Measurements from ENCODE around the gene ADARB2.

Gene ADARB2

DNA sequence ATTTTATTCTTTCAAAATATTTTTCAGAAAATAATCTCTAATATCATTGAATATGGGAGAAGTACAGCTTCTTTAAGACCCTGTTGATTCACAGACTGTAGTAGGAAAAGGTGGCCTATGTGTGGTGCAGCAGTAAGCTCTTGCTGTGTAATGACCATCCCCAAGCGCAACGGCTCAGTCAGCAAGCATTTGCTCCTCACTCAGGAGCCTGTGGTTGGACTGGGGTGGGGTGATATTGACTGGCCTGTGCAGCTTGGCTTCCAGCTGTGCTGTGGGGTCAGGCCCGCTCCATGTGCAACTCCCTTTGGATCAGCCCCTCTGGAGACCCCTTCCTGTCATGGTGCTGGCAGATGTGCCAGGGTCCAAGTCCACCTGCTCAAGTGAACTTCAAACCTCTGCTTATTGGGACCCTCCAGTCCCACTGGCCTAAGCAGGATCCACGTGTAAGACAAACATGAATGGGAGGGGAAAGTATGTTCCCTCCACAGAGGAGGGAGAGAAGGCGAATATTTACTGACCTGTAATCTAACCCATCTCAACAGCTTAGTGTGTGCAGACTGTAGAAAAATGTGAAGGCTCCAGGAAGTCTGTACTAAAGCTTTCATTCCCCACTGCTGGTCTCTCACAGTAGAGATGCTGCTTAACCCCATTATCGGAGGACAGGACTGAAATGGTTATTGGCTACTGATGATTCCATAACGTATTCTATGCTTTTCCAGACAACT is 441.4 kb downstream of the ADARB2 start:
- no peak for DNase-seq

DNA sequence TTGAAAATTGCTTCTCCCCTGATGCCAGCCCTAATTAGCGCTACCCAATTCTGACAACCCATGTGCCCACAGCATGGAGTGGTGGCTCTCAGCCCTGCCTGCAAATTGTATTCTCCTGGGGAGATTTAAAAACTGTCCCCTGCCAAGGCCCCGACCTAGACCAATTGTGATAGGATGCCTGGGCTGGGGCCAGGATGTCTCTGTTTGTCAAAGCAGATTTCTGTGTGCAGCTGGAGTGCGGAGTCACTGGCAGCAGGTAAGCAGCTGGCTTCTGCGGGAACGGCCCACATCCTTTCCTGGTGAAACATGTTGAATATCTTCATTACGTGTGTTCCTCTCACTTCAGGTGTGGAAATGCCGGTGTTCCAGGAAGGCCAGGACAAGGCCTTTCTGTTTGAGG is 442.6 kb downstream of the ADARB2 start:
- peak; percentile 26 to 65 for DNase-seq

DNA sequence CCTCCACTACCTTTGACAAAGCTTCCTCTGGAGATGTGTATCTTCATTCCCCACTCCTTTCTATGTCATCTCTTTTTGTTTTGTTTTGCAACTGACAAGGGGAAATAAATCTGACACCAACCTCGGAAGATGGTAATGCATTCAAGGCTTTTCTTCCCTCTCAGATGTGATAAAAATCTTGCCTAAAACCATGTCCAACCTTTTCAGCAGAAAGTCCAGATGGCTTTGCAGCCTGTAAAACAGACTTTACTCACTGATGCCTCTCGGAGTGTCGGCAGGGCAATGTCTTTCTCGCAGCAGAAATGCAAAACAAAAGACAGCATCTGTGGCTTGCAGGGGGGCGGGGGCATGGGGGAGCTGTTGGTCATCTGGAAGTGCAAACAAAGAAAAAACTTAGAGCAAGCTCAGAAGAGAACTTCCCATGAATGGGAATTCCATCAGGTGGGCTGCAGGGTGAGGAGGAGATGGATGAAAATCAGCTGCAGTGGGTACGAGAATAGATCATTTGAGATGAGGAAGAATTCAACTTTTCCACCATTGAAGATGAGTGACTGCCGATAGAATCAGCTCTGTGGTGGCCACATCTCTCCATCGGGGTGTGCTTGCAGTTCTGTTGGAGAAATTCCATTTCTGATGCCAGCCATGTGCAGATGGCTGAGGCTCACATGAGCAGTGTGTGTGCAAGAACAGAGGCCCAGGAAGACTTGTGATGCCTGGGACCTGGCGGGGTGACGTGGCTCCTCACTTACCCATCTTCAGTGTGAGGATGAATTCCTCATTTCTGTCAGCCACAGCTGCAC is 443.5 kb downstream of the ADARB2 start:
- DNase-seq, result peak in 1 of 2 experiments; percentile 4

DNA sequence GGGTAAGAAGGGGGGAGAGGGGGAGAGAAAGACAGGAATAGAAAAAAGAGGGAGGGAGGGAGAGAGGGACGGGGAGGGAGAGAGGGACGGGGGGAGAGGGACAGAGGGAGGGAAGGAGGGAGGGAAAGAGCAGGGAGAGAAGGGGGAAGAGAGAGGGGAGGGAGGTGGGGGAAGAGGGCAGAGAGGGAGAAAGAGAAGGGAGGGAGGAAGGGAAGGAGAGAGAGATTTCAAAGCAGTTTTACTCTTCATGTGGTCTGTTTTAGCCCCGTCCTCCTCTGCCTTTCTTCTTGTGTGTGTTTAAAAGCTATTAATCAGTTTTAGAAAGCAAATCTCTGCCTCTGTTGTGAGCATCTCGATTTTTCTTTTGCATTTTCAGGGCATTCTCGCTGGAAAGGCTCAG is 444.2 kb downstream of the ADARB2 start:
- peak in 1 of 2 experiments; percentile 35 for DNase-seq

- DNase-seq, result peak; percentile 18 to 21
Observed at GRCh38 chr10:1292611-1293031, 444.7 kb downstream of the ADARB2 start.

GRCh38 chr10:1291178-1292090 is 445.9 kb downstream of the ADARB2 start:
- peak in 1 of 2 experiments; percentile 8 for DNase-seq

GRCh38 chr10:1290071-1290471 is 447.3 kb downstream of the ADARB2 start:
- peak in 1 of 2 experiments; percentile 31 for DNase-seq

- DNase-seq, result peak in 1 of 2 experiments; percentile 71
Observed at GRCh38 chr10:1289591-1289990, 447.7 kb downstream of the ADARB2 start.

GRCh38 chr10:1287971-1288401 is 449.3 kb downstream of the ADARB2 start:
- DNase-seq, result peak; percentile 45 to 52

DNA sequence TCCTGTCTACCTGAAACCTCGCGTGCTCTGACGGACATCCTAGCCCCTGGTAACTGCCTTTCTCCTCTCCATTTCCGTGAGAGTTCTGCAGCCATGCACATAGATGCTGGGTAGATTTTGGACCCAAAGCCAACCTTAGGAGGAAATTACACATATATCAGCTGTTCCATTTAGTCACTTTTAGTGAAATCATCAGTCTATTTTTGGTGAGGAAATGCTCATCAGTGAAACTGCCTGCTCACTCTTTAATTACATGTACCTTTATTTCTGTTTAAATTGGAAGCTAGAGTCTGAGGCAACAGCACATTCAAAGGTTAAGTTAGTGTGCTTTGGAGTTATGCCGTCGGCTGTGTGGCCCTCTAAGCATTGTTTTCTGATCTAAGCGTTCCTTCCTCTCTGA is 449.8 kb downstream of the ADARB2 start:
- no peak for DNase-seq

- no peak for DNase-seq
Observed at GRCh38 chr10:1284076-1284475, 453.2 kb downstream of the ADARB2 start.

GRCh38 chr10:1281405-1281782 is 455.9 kb downstream of the ADARB2 start:
- no peak for DNase-seq

DNA sequence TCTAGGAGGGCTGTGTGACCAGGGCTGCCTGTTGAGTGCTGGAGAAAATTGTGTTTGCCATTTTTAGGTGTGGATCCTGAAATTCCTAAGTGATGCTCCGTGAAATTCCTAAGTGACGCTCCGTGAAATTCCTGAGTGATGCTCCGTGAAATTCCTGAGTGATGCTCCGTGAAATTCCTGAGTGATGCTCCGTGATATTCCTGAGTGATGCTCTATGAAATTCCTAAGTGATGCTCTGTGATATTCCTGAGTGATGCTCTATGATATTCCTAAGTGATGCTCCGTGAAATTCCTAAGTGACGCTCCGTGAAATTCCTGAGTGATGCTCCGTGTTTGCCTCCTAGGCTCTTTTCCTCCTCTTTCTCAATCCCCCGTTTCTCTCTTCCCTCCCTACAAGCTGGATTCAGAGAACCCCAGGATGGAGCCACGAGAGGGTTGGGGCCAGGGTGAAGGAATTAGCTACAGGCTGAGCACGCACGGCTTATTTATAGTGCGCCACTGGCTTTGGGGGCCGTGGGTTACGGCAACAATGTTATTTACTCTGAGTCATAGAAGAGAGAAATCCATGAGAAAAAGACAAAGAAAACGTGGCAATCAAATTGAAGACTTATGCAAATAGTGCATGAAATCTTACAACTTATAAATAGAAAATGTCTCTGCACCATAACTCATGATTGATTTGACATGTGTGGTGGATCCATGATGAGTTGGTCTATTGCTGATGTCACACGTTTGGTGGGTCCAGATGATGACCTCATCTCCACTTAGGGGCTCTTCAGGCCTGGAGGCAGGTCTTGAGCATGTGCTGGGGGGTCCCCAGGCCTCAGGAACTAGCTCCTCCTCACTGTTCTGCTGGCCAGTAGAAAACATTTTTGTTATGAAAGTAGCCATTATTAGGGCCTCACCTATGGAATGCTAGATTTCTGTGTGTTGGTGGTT is 456.6 kb downstream of the ADARB2 start:
- DNase-seq, result no peak

- no peak for DNase-seq
Observed at GRCh38 chr10:1278306-1278705, 459.0 kb downstream of the ADARB2 start.

- no peak for DNase-seq
Observed at GRCh38 chr10:1274701-1275544, 462.4 kb downstream of the ADARB2 start.

- DNase-seq, result no peak
Observed at GRCh38 chr10:1274111-1274661, 463.1 kb downstream of the ADARB2 start.

DNA sequence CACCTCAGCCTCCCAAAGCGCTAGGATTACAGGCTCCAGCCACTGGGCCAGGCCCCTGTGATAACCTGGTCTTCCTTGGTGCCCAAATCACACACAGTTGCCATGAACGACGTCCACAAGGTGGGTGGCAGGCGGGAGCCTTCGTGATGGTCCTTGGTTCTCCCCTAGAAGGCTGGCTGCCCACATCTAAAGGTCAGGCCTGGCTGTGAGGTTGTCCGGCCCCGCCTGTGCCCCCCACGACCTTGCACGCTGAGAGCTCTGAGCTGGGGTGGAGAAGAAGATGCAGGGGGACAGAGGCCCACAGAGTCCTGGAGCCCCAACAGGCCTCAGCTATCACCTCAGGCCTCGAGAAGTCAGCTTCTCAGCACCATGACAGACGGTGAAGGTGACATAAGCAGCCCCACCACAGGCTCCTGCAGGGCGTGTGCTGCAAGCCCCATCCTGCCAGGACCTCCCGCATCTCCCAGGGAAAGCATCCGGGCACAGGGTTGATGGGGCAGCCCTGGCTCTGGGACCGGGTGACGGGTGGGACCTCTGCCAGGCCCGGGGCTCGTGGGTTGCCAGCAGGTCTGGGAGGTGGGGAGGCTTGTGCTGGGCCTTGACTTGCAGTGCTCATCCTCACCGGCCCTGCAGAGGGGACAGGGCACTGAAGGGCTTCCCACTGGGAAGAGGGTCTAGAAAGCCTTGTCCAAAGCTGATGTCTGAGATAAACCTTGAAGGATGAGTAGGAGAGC is 463.8 kb downstream of the ADARB2 start:
- DNase-seq, result no peak

GRCh38 chr10:1272777-1273161 is 464.6 kb downstream of the ADARB2 start:
- DNase-seq, result no peak

GRCh38 chr10:1272079-1272776 is 465.1 kb downstream of the ADARB2 start:
- no peak for DNase-seq
